ENCODE results near the gene TJAP1. TPM values are rescaled to one million over a fixed set of nuclear protein-coding genes. Genes with fewer than 3 reads are reported as not detected.

TJAP1 gene
- total and polyA plus RNA-seq, 2 of the 8 experiments (the other 6 are each of a cell fraction or from before 2014, with no cell fraction given) = 30.7 to 40.4 TPM

- TF ChIP-seq, protein P1, sequence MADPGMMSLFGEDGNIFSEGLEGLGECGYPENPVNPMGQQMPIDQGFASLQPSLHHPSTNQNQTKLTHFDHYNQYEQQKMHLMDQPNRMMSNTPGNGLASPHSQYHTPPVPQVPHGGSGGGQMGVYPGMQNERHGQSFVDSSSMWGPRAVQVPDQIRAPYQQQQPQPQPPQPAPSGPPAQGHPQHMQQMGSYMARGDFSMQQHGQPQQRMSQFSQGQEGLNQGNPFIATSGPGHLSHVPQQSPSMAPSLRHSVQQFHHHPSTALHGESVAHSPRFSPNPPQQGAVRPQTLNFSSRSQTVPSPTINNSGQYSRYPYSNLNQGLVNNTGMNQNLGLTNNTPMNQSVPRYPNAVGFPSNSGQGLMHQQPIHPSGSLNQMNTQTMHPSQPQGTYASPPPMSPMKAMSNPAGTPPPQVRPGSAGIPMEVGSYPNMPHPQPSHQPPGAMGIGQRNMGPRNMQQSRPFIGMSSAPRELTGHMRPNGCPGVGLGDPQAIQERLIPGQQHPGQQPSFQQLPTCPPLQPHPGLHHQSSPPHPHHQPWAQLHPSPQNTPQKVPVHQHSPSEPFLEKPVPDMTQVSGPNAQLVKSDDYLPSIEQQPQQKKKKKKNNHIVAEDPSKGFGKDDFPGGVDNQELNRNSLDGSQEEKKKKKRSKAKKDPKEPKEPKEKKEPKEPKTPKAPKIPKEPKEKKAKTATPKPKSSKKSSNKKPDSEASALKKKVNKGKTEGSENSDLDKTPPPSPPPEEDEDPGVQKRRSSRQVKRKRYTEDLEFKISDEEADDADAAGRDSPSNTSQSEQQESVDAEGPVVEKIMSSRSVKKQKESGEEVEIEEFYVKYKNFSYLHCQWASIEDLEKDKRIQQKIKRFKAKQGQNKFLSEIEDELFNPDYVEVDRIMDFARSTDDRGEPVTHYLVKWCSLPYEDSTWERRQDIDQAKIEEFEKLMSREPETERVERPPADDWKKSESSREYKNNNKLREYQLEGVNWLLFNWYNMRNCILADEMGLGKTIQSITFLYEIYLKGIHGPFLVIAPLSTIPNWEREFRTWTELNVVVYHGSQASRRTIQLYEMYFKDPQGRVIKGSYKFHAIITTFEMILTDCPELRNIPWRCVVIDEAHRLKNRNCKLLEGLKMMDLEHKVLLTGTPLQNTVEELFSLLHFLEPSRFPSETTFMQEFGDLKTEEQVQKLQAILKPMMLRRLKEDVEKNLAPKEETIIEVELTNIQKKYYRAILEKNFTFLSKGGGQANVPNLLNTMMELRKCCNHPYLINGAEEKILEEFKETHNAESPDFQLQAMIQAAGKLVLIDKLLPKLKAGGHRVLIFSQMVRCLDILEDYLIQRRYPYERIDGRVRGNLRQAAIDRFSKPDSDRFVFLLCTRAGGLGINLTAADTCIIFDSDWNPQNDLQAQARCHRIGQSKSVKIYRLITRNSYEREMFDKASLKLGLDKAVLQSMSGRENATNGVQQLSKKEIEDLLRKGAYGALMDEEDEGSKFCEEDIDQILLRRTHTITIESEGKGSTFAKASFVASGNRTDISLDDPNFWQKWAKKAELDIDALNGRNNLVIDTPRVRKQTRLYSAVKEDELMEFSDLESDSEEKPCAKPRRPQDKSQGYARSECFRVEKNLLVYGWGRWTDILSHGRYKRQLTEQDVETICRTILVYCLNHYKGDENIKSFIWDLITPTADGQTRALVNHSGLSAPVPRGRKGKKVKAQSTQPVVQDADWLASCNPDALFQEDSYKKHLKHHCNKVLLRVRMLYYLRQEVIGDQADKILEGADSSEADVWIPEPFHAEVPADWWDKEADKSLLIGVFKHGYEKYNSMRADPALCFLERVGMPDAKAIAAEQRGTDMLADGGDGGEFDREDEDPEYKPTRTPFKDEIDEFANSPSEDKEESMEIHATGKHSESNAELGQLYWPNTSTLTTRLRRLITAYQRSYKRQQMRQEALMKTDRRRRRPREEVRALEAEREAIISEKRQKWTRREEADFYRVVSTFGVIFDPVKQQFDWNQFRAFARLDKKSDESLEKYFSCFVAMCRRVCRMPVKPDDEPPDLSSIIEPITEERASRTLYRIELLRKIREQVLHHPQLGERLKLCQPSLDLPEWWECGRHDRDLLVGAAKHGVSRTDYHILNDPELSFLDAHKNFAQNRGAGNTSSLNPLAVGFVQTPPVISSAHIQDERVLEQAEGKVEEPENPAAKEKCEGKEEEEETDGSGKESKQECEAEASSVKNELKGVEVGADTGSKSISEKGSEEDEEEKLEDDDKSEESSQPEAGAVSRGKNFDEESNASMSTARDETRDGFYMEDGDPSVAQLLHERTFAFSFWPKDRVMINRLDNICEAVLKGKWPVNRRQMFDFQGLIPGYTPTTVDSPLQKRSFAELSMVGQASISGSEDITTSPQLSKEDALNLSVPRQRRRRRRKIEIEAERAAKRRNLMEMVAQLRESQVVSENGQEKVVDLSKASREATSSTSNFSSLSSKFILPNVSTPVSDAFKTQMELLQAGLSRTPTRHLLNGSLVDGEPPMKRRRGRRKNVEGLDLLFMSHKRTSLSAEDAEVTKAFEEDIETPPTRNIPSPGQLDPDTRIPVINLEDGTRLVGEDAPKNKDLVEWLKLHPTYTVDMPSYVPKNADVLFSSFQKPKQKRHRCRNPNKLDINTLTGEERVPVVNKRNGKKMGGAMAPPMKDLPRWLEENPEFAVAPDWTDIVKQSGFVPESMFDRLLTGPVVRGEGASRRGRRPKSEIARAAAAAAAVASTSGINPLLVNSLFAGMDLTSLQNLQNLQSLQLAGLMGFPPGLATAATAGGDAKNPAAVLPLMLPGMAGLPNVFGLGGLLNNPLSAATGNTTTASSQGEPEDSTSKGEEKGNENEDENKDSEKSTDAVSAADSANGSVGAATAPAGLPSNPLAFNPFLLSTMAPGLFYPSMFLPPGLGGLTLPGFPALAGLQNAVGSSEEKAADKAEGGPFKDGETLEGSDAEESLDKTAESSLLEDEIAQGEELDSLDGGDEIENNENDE (IDR thresholded peaks at IDR 0.05; ENCODE audit: insufficient replicate concordance, low read length) = no peak
- no peak for TF ChIP-seq POU5F1 (IDR thresholded peaks at IDR 0.05; ENCODE audit: low read depth, low read length)
- no peak for TF ChIP-seq CREB1 (IDR thresholded peaks at IDR 0.05)
- no peak for TF ChIP-seq CHD2 (IDR thresholded peaks at IDR 0.05; ENCODE audit: low read length)
- TF ChIP-seq, protein P2, sequence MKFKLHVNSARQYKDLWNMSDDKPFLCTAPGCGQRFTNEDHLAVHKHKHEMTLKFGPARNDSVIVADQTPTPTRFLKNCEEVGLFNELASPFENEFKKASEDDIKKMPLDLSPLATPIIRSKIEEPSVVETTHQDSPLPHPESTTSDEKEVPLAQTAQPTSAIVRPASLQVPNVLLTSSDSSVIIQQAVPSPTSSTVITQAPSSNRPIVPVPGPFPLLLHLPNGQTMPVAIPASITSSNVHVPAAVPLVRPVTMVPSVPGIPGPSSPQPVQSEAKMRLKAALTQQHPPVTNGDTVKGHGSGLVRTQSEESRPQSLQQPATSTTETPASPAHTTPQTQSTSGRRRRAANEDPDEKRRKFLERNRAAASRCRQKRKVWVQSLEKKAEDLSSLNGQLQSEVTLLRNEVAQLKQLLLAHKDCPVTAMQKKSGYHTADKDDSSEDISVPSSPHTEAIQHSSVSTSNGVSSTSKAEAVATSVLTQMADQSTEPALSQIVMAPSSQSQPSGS (IDR thresholded peaks at IDR 0.05; ENCODE audit: low read length) = no peak
- TF ChIP-seq HDAC6 (IDR thresholded peaks at IDR 0.05; ENCODE audit: low read depth, low read length) = no peak
- no peak for TF ChIP-seq RFX5 (IDR thresholded peaks at IDR 0.05; ENCODE audit: borderline replicate concordance, low read depth, low read length)
- TF ChIP-seq JUN (IDR thresholded peaks at IDR 0.05; ENCODE audit: low read depth, low read length) = no peak
Observed at GRCh38 chr6:43490523-43490939, 13.2 kb downstream of the TJAP1 start (continued).

All from H1 (cell line).